ENCODE results near the gene ASB13.
A peak's percentile ranks its signal among the peaks of the same experiment; 100 is the strongest.

Gene ASB13

DNA sequence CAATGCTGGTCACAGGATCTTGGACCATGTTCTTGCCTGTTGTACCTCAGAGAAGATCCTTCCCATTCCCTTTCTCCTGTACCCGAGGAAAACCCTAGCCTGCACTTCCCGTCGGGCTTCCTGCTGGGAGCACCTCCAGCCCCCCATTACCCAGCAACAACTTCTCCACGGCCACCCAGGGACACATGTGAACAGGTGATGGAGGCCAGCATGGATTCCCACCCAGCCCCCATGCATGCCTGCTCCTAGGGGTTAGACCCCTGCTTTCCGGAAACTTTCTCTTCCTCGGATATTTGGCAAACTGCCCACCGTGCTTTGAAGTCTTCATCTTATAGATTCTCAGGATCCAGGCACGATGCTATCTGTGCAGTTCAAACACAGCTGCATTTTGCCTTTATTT is 74.3 kb downstream of the ASB13 start:
- DNase-seq (ENCODE audit: low read depth), result no peak
- TF ChIP-seq, protein P1, sequence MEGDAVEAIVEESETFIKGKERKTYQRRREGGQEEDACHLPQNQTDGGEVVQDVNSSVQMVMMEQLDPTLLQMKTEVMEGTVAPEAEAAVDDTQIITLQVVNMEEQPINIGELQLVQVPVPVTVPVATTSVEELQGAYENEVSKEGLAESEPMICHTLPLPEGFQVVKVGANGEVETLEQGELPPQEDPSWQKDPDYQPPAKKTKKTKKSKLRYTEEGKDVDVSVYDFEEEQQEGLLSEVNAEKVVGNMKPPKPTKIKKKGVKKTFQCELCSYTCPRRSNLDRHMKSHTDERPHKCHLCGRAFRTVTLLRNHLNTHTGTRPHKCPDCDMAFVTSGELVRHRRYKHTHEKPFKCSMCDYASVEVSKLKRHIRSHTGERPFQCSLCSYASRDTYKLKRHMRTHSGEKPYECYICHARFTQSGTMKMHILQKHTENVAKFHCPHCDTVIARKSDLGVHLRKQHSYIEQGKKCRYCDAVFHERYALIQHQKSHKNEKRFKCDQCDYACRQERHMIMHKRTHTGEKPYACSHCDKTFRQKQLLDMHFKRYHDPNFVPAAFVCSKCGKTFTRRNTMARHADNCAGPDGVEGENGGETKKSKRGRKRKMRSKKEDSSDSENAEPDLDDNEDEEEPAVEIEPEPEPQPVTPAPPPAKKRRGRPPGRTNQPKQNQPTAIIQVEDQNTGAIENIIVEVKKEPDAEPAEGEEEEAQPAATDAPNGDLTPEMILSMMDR (conservative IDR thresholded peaks at IDR 0.05; ENCODE audit: control insufficient read depth, insufficient read depth, low read depth, low read length), result no peak
- H3K4me3 ChIP-seq (ENCODE audit: control insufficient read depth, low read depth, low read length), result no peak overlapping the region

DNA sequence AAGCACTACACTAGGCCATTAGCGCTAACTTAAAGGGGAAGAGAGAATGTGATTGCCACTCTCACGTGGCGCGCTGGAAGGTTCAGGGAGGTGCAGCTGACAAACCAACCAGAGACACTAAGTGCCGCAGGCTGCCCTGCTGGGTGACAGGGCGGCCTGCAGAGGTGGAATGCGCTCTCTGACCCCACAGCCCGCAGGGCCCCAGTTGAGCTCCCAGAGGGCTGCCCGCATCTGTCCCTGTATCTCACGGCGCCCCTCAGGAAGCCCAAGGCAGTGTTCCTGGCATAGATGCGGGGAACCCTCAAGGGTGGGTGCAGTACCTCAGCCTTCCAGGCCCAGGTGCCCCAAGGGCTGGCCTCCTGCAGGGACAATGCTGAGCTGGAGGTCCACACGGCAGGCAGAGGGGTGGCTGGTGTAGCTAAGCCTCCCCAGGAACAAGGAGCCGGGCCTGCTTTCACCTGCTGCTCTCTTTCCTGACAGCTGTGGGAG is 75.0 kb downstream of the ASB13 start:
- TF ChIP-seq, protein P1 (conservative IDR thresholded peaks at IDR 0.05; ENCODE audit: control insufficient read depth, insufficient read depth, low read depth, low read length), result no peak
- H3K4me3 ChIP-seq (ENCODE audit: control insufficient read depth, low read depth, low read length), result no peak overlapping the region
- DNase-seq (ENCODE audit: low read depth), result no peak

- TF ChIP-seq, protein P1 (conservative IDR thresholded peaks at IDR 0.05; ENCODE audit: control insufficient read depth, insufficient read depth, low read depth, low read length), result no peak
- no peak overlapping the region for H3K4me3 ChIP-seq (ENCODE audit: control insufficient read depth, low read depth, low read length)
- DNase-seq (ENCODE audit: low read depth), result no peak
These were observed 75.6 kb downstream of the ASB13 start for GRCh38 chr10:5590816-5591215.

GRCh38 chr10:5589661-5590511 is 76.5 kb downstream of the ASB13 start:
- DNase-seq (ENCODE audit: low read depth), result peak; percentile 35
- TF ChIP-seq, protein P1 (conservative IDR thresholded peaks at IDR 0.05; ENCODE audit: control insufficient read depth, insufficient read depth, low read depth, low read length), result peak; percentile 21
- H3K4me3 ChIP-seq (ENCODE audit: control insufficient read depth, low read depth, low read length), result no peak overlapping the region

GRCh38 chr10:5589011-5589660 is 77.3 kb downstream of the ASB13 start:
- TF ChIP-seq, protein P1 (conservative IDR thresholded peaks at IDR 0.05; ENCODE audit: control insufficient read depth, insufficient read depth, low read depth, low read length), result no peak
- DNase-seq (ENCODE audit: low read depth), result no peak

More at GRCh38 chr10:5589011-5589660, 77.3 kb downstream of the ASB13 start:
- H3K4me3 ChIP-seq (ENCODE audit: control insufficient read depth, low read depth, low read length), result no peak overlapping the region
